Heart right ventricle (tissue), 16 donors: ENCODE measurements around the gene HNRNPM. TPM values are rescaled to one million over a fixed set of nuclear protein-coding genes. Genes with fewer than 3 reads are reported as not detected.

ENCODE experiments used
- ATAC-seq, 8 donors: fragments of 200-7000 bp; cut with Tn5 transposase; one replicate each; pipeline ENCODE4 v1.9.1; 2020; ENCODE audit warnings: mild to moderate bottlenecking in 8 of 8, moderate library complexity in 8 of 8, moderate number of reproducible peaks in 1 of 8
- DNase-seq, 2 donors: peaks; one replicate each; pipeline ENCODE4 v3.0.0-alpha.2; 2020
- H3K27ac ChIP-seq, 10 donors: fragments of 200-600 bp; sonication (generic) in 2 of 10; one replicate each; pipeline versions ENCODE4 v1.5.0 to v1.8.0; 2020 to 2022; ENCODE audit warnings: mild to moderate bottlenecking in 3 of 10
- H3K27me3 ChIP-seq, 7 donors: fragments of 200-600 bp; one replicate each; pipeline ENCODE4 v1.8.0; 2021 to 2022; ENCODE audit warnings: mild to moderate bottlenecking in 2 of 7
- H3K36me3 ChIP-seq, 9 donors: fragments of 200-600 bp; sonication (generic) in 1 of 9; one replicate each; pipeline versions ENCODE4 v1.5.0 to v1.8.0; 2020 to 2022; ENCODE audit warnings: mild to moderate bottlenecking in 2 of 9
- H3K4me1 ChIP-seq, 9 donors: fragments of 200-600 bp; sonication (generic) in 1 of 9; one replicate each; pipeline versions ENCODE4 v1.5.0 to v1.8.0; 2020 to 2022; ENCODE audit warnings: mild to moderate bottlenecking in 4 of 9
- H3K4me3 ChIP-seq, 10 donors: fragments of 200-600 bp; sonication (generic) in 2 of 10; one replicate each; pipeline versions ENCODE4 v1.5.0 to v1.8.0; 2020 to 2022; ENCODE audit warnings: mild to moderate bottlenecking in 7 of 10, moderate library complexity in 2 of 10
- H3K9me3 ChIP-seq, 11 donors: fragments of 200-600 bp in 10 of 11; sonication (generic) in 2 of 11; one replicate each; pipeline versions ENCODE4 v1.5.0 to v1.8.0; 2013 to 2022; ENCODE audit warnings: mild to moderate bottlenecking in 2 of 11, control low read depth in 1 of 11, moderate library complexity in 1 of 11
- WGBS, 2 donors: extraction: QIAGEN DNeasy Blood & Tissue Kit; methylation state at CpG; one replicate each; pipeline ENCODE4 v1.1.7; 2013; ENCODE audit warnings: inconsistent platforms in 1 of 2; 5-methylcytosine and 5-hydroxymethylcytosine counted together
- intact Hi-C, 10 donors: fragments of 100-400 bp; cut with DNase I; formaldehyde crosslinking; loops; one replicate each; pipeline versions ENCODE4 v1.11.1 to v1.14.2; 2022
- polyA plus RNA-seq, 2 donors: library from polyadenylated mRNA; stranded (reverse); fragments of 200-250 nt; gene quantifications; one replicate each; pipeline ENCODE4 v1.2.3, GENCODE V29; 2013
- total RNA-seq, 10 donors: library from RNA; stranded (reverse); fragmentation: NEBNext Ultra II Directional in 3 of 10; extraction: Animal tissue kit (Norgen Biotek cat#: 25700) in 3 of 10; gene quantifications; one replicate each; pipeline versions ENCODE4 v1.2.1 to v1.2.4, GENCODE V29; 2021 to 2023
- TF ChIP-seq, protein P1 (sequence below), 9 donors: fragments of 200-600 bp; sonication (generic) in 2 of 9; IDR thresholded peaks; one replicate each; pipeline versions ENCODE4 v1.5.0 to v1.8.0; 2021 to 2022; ENCODE audit warnings: antibody characterized with exemption in 9 of 9, mild to moderate bottlenecking in 5 of 9, moderate library complexity in 1 of 9
- donor health status: Arrhythmogenic right ventricular cardiomyopathy.
- donor health status: ischemic (EF 13 %, LVEDD 7.1; RV severe dilation, severe dysfunction).
- donor health status: healthy with polysubstance abuse.
- donor health status: DM: no; HTN: yes; CAD: no.
- donor health status: DM: no; HTN: no; CAD: no.
- donor health status: ischemic (EF 25% LVEDD 6.9; RV normal size, moderate dysfunction).
- donor health status: ischemic (EF 25% LVEDD 5.7; RV mildly dilated, moderate dysfunction).
- donor health status: healthy.
- donor health status: DM: yes; HTN: yes; CAD: no.
- donor health status: Ischemic cardiomyopathy.
- donor health status: ischemic (EF 35%, LVEDD 5.7; RV mildly dilated, moderate dysfunction).
- donor health status: nonischemic (EF 11% LVEDD 7.7; RV severe dilation, severe dysfunction).
- donor health status: DM: yes; HTN: yes; CAD: no.
- donor health status: PGD.
- donor health status: ischemic (EF 29% LVEDD 5.4; RV normal size, mild dysfunction).
- donor health status: nonischemic (EF 23%, LVEDD 6.1; RV moderate dilation, normal function).

Gene HNRNPM
- total and polyA plus RNA-seq, 12 donors: 48.5 to 127 (median 93.9) TPM

DNA sequence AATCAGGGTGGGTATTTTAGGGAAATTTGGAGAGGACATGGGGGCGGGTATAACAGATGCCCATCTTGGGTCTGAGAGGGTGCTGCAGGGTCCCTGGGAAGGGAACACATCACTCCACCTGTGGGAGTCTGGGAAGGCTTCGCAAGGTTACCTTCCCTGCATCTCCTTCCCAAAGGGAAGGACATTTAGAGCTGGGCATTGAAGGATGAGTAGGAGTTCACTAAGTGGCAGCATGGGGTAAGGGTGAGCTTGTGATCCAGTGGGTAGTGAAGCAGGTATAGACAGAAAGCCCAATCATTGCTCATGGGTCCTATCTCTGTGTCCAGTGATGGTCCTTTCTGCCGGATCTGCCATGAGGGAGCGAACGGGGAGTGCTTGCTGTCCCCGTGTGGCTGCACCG is 18.5 kb upstream of the HNRNPM start:
- 95 to 96% methylated on average over 7 of the region's 7 CpGs for WGBS, 2 donors
- H3K27me3 ChIP-seq: no peaks in the 10 kb centered on the region
- no peak for DNase-seq
- no peak overlapping the region for H3K4me3 ChIP-seq
- no peaks in the 10 kb centered on the region for H3K9me3 ChIP-seq
- TF ChIP-seq, protein P1, sequence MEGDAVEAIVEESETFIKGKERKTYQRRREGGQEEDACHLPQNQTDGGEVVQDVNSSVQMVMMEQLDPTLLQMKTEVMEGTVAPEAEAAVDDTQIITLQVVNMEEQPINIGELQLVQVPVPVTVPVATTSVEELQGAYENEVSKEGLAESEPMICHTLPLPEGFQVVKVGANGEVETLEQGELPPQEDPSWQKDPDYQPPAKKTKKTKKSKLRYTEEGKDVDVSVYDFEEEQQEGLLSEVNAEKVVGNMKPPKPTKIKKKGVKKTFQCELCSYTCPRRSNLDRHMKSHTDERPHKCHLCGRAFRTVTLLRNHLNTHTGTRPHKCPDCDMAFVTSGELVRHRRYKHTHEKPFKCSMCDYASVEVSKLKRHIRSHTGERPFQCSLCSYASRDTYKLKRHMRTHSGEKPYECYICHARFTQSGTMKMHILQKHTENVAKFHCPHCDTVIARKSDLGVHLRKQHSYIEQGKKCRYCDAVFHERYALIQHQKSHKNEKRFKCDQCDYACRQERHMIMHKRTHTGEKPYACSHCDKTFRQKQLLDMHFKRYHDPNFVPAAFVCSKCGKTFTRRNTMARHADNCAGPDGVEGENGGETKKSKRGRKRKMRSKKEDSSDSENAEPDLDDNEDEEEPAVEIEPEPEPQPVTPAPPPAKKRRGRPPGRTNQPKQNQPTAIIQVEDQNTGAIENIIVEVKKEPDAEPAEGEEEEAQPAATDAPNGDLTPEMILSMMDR (IDR thresholded peaks at IDR 0.05): no peak
- peaks cover 0 to 80% (median 16%) of the 10 kb centered on the region in 9 donors for H3K36me3 ChIP-seq
- peaks cover 10 to 27% (median 20%) of the 10 kb centered on the region in 9 donors for H3K4me1 ChIP-seq
- no peak for ATAC-seq
- H3K27ac ChIP-seq: no peak overlapping the region
- intact Hi-C loops: no loop called here

DNA sequence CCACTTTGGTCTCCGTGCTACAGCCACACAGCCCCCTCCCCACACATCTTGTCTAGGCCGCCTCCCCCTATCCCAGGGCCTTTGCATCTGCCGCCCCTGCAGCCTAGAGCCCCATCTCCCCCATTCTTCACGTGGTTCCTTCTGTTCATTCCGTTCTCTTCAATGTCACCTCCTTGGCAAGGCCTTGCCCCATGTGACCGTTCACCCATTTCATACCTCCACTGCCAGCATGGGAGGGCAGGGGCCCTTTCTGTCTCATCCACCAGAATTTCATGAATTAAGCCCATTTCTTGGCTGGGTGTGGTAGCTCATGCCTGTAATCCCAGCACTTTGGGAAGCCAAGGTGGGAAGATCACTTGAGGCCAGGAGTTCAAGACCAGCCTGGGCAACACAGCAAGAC is 15.7 kb upstream of the HNRNPM start:
- no peak overlapping the region for H3K4me3 ChIP-seq
- WGBS, 2 donors: 87 to 89% methylated on average over 6 of the region's 6 CpGs
- no peak overlapping the region for H3K27ac ChIP-seq
- intact Hi-C loops: no loop called here
- TF ChIP-seq, protein P1 (IDR thresholded peaks at IDR 0.05): no peak
- ATAC-seq (no peak), DNase-seq (no peak)
- no peaks in the 10 kb centered on the region for H3K27me3 ChIP-seq
- peaks cover 0 to 82% (median 13%) of the 10 kb centered on the region in 9 donors for H3K36me3 ChIP-seq
- peaks cover 9 to 21% (median 14%) of the 10 kb centered on the region in 9 donors for H3K4me1 ChIP-seq
- H3K9me3 ChIP-seq: no peaks in the 10 kb centered on the region

DNA sequence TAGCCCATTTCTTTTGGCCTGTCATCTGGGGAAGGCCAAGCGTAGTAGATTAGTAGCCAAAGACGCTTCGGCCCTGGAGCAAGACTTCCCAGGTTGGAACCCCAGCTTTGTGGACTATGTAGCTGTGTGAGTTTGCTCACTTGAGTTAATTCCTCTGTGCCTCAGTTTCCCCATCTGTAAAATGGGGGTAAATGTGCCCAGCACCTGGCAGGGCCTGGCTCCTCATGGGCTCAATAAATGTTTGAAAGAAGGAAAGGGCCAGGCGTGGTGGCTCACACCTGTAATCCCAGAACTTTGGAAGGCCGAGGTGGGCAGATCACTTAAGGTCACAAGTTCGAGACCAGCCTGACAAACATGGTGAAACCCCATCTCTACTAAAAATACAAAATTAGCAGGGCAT is 14.9 kb upstream of the HNRNPM start:
- no peaks in the 10 kb centered on the region for H3K27me3 ChIP-seq
- no peak overlapping the region for H3K4me3 ChIP-seq
- intact Hi-C loops: no loop called here
- WGBS, 2 donors: 95 to 97% methylated on average over 6 of the region's 6 CpGs
- peaks cover 0 to 81% (median 13%) of the 10 kb centered on the region in 9 donors for H3K36me3 ChIP-seq
- DNase-seq: no peak
- no peak overlapping the region for H3K27ac ChIP-seq
- ATAC-seq: no peak
- H3K4me1 ChIP-seq: peaks cover 1 to 20% (median 7%) of the 10 kb centered on the region in 9 donors
- H3K9me3 ChIP-seq: no peaks in the 10 kb centered on the region
- TF ChIP-seq, protein P1 (IDR thresholded peaks at IDR 0.05): no peak

DNA sequence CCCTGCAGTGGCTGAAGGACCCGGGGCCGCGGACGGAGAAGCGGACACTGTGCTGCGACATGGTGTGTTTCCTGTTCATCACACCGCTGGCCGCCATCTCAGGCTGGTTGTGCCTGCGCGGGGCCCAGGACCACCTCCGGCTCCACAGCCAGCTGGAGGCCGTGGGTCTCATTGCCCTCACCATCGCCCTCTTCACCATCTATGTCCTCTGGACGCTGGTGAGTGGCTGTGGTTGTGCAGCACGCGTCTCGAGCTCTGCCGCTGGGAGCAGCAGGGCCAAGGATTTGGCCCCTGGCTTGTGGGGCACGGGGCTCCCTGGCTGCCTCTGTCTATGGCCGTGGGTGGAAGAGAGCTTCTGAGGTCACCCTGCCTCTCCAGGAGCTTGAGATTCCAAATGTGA is 14.1 kb upstream of the HNRNPM start:
- intact Hi-C loops: no loop called here
- Histone ChIP-seq H3K9me3 (no peaks in the 10 kb centered on the region), H3K4me1 (peaks cover 0 to 18% (median 7%) of the 10 kb centered on the region in 9 donors), H3K4me3 (no peak overlapping the region), H3K27ac (no peak overlapping the region), H3K27me3 (no peaks in the 10 kb centered on the region), H3K36me3 (peaks cover 0 to 79% (median 13%) of the 10 kb centered on the region in 9 donors)
- DNase-seq (no peak), ATAC-seq (no peak)
- TF ChIP-seq, protein P1 (IDR thresholded peaks at IDR 0.05): no peak
- 93 to 95% methylated on average over 16 to 20 of the region's 20 CpGs for WGBS, 2 donors
